MM.1S (cell line): ENCODE data around the gene LRIG2.

Experiments used
- EZH2 ChIP-seq: fragments of 300-600 bp; sonication (generic); optimal IDR thresholded peaks from 2 replicates; pipeline ENCODE3; 2017; ENCODE audit warnings: low read depth, mild to moderate bottlenecking, antibody characterized with exemption, low read length, mixed read lengths
- EZH2phosphoT487 ChIP-seq: fragments of 300-600 bp; sonication (generic); IDR thresholded peaks from 2 replicates; pipeline ENCODE4 v1.6.1; 2018; ENCODE audit warnings: antibody characterized with exemption, low read length
- TF ChIP-seq, protein P1 (sequence below): fragments of 300-600 bp; sonication (generic); IDR thresholded peaks from 2 replicates; pipeline ENCODE4 v1.5.1; 2016; ENCODE audit warnings: antibody characterized with exemption, low read length, mixed read lengths

- TF ChIP-seq, protein P1, sequence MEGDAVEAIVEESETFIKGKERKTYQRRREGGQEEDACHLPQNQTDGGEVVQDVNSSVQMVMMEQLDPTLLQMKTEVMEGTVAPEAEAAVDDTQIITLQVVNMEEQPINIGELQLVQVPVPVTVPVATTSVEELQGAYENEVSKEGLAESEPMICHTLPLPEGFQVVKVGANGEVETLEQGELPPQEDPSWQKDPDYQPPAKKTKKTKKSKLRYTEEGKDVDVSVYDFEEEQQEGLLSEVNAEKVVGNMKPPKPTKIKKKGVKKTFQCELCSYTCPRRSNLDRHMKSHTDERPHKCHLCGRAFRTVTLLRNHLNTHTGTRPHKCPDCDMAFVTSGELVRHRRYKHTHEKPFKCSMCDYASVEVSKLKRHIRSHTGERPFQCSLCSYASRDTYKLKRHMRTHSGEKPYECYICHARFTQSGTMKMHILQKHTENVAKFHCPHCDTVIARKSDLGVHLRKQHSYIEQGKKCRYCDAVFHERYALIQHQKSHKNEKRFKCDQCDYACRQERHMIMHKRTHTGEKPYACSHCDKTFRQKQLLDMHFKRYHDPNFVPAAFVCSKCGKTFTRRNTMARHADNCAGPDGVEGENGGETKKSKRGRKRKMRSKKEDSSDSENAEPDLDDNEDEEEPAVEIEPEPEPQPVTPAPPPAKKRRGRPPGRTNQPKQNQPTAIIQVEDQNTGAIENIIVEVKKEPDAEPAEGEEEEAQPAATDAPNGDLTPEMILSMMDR, result no peak
- no peak for TF ChIP-seq EZH2
- TF ChIP-seq EZH2phosphoT487, result no peak
These were observed 41.6 kb upstream of the LRIG2 start for GRCh38 chr1:113031171-113031933.
